Bronchial epithelial cell (primary cell): ENCODE measurements around the gene ADGRB2. TPM values are rescaled to one million over a fixed set of nuclear protein-coding genes. Genes with fewer than 3 reads are reported as not detected.

ENCODE experiments used
- DNase-seq: peaks from one replicate; pipeline ENCODE4 v3.0.0-alpha.2; 2010; ENCODE audit warnings: low read depth
- FAIRE-seq: peaks from 2 replicates; lab custom pipeline; 2011; peaks lifted over from hg19 to GRCh38; lab: Jason Lieb, UNC
- H3K27me3 ChIP-seq: 2 replicates; pipeline ENCODE4 v1.5.1; 2011; ENCODE audit warnings: low read length; ENCODE audit not compliant: control insufficient read depth, insufficient read depth
- H3K36me3 ChIP-seq: 2 replicates; pipeline ENCODE4 v1.5.1; 2011; ENCODE audit warnings: low read length; ENCODE audit not compliant: control insufficient read depth, insufficient read depth
- H3K4me3 ChIP-seq: 2 replicates; pipeline ENCODE4 v1.5.1; 2011; ENCODE audit warnings: mild to moderate bottlenecking, low read depth, low read length, control low read depth
- total RNA-seq: library from RNA; depleted of rRNA; stranded (reverse); fragments of >200 nt; gene quantifications from 2 replicates; pipeline ENCODE4 v1.2.1, GENCODE V29; 2014
- TF ChIP-seq, protein P1 (sequence below): IDR thresholded peaks from 2 replicates; pipeline ENCODE4 v1.5.1; 2011; ENCODE audit warnings: mild to moderate bottlenecking, moderate library complexity, low read length, control low read depth, inconsistent platforms; ENCODE audit not compliant: insufficient read depth, severe bottlenecking

ADGRB2 gene
- total RNA-seq, 1 donor from 2014 or later, result 0.53 TPM

DNA sequence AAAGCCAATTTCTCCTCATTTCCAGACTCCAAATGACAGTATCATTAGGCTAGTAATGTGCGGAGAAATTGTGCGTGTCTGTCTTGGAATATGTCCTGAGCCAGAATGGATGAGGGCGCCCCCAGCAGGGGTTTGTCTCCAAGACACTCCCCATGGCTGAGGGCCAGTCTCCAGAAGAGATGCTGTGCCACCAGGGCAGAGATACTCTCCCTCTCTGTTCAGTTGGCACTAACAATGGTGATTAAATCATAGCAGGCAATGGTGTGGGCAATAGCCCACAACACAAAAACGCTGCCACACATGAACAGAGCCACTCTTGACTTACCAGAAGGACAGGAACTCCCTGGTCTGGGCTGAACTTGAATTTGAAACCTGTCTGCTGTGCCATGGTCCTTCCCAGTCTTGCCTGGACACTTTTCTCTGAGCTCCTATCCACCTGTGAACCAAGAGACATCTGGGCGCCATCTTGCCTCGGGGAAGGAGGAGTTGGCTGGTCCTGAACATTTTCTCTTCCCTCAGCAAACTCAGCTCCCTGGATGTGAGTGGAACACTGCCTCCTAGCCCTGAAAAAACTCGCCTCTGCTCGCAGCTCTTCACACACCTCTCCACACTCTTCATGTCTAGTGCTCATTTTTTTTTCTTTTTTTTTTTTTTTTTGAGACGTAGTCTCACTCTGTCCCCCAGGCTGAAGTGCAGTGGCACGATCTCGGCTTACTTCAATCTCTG is 14.8 kb upstream of the ADGRB2 start:
- FAIRE-seq, result peak; percentile 52
- no peak overlapping the region for H3K4me3 ChIP-seq
- H3K27me3 ChIP-seq, result peaks cover 3% of the 10 kb centered on the region
- H3K36me3 ChIP-seq, result no peaks in the 10 kb centered on the region
- no peak for DNase-seq
- TF ChIP-seq, protein P1, sequence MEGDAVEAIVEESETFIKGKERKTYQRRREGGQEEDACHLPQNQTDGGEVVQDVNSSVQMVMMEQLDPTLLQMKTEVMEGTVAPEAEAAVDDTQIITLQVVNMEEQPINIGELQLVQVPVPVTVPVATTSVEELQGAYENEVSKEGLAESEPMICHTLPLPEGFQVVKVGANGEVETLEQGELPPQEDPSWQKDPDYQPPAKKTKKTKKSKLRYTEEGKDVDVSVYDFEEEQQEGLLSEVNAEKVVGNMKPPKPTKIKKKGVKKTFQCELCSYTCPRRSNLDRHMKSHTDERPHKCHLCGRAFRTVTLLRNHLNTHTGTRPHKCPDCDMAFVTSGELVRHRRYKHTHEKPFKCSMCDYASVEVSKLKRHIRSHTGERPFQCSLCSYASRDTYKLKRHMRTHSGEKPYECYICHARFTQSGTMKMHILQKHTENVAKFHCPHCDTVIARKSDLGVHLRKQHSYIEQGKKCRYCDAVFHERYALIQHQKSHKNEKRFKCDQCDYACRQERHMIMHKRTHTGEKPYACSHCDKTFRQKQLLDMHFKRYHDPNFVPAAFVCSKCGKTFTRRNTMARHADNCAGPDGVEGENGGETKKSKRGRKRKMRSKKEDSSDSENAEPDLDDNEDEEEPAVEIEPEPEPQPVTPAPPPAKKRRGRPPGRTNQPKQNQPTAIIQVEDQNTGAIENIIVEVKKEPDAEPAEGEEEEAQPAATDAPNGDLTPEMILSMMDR, result no peak

DNA sequence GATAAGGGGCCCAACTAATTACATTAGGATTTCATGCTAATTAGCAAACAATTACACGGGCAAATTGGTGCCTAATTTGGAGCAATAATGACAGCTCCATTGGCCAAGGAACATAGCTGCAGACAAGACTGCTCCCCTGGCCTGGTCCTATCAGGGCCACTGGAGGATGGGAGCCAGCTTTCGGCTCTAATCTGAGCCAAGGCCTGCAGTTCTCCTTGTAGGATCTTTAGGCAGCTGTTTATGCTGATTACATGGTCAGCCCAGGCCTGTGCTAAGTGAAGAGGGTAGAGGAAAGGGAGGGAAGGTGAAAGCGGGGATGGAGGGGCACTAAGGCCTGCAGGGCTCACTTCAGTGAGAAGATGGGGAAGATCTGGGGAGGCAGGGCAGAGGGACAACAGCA is 12.4 kb upstream of the ADGRB2 start:
- FAIRE-seq, result no peak
- Histone ChIP-seq H3K36me3 (no peaks in the 10 kb centered on the region), H3K27me3 (peaks cover 12% of the 10 kb centered on the region), H3K4me3 (no peak overlapping the region)
- TF ChIP-seq, protein P1, result no peak
- DNase-seq, result no peak

DNA sequence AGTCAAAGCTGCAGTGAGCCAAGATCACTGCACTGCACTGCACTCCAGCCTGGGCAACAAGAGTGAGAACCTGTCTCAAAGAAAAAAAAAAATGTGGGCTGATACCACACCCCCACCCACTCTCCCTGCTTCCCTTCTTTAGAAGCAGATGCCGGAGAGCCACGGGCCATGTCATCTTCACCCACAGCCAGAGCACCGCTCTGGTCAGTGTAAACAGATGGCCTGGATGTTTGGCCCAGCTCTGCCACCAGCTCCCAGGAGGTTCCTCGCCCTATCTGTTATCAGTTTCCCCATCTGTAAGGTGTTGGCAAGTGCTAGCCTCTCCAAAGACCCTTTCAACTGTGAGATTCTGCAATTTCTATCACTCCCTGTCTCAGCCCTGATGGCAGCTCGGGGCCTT is 11.9 kb upstream of the ADGRB2 start:
- FAIRE-seq (no peak), DNase-seq (no peak)
- H3K27me3 ChIP-seq, result peaks cover 12% of the 10 kb centered on the region
- TF ChIP-seq, protein P1, result no peak
- H3K36me3 ChIP-seq, result no peaks in the 10 kb centered on the region
- H3K4me3 ChIP-seq, result no peak overlapping the region

DNA sequence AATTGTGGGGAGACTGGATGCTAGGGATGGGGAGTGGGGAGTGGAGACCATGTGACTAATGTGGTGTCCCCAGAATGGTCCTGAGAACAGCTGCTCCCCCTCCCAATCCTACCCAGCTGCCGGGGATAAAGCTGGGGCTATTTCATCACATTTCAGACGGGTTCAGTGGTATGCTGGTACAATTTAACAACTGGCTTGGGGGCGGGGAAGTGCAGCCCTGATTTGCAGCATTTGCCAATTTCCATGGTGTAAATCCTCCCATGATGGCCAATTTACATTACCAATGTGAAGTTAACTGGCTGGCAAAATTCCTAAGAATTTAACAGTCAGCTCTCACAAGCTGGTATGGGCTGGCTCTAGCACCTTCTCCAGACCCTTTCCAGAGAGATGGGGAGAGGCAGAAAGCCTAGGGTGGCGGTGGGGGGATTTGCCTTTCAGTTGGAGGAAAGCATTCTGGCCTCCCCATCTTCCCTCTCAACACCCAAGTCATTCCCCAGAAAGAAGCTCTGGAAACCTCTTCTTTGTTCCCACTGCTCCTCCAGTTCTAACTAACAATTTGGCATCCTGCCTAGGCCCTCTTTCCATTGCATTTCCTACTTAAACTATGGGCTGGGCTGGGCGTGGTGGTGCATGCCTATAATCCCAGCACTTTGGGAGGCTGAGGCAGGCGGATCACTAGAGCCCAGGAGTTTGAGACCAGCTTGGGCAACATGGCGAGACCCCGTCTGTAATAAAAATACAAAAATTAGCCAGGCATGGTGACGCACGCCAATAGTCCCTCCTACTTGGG is 11.3 kb upstream of the ADGRB2 start:
- TF ChIP-seq, protein P1, result no peak
- FAIRE-seq (no peak), DNase-seq (no peak)
- Histone ChIP-seq H3K4me3 (no peak overlapping the region), H3K27me3 (peaks cover 13% of the 10 kb centered on the region), H3K36me3 (no peaks in the 10 kb centered on the region)

DNA sequence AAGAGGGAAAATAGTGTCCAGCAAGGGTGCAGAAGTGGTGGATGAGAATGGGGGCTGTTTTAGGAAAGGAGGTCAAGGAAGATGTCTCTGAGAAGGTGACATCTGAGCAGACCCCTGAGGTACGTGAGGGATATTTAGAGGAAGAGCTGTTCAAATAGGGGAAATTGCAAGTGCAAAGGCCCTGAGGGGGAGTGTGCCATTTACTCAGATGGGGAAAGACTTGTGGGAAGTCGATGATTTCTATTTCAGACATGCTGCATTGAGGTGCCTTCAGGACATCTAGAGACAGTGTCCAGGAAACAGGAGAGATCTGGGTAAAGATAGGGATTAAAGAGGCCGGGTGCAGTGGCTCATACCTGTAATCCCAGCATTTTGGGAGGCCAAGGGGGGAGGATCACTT is 10.4 kb upstream of the ADGRB2 start:
- no peaks in the 10 kb centered on the region for H3K36me3 ChIP-seq
- H3K27me3 ChIP-seq, result peaks cover 13% of the 10 kb centered on the region
- H3K4me3 ChIP-seq, result no peak overlapping the region
- no peak for FAIRE-seq
- no peak for DNase-seq
- TF ChIP-seq, protein P1, result no peak
